Activated B cell treated with CpG ODN at 0.5 μM for 24 hours (primary cell): Measurements from ENCODE around the gene POFUT2. TPM values are rescaled to one million over a fixed set of nuclear protein-coding genes. Genes with fewer than 3 reads are reported as not detected.
"Not testable (repeated sequence)": the region's sequence is repeated elsewhere in the genome, so short reads cannot be mapped to it uniquely, and the experiment has no call there.

ENCODE experiments used
- ATAC-seq: fragments of 200-7000 bp; cut with Tn5 transposase; one replicate; pipeline ENCODE4 v1.10.0; 2021; ENCODE audit warnings: low read depth, mild to moderate bottlenecking, moderate library complexity
- CTCF ChIA-PET: fragments of 350-600 bp; sonication (Branson Sonifier 250); formaldehyde crosslinking; loops from one replicate; lab custom pipeline; 2021; ENCODE audit warnings: antibody characterized with exemption; lab: Charles Lee
- POLR2A ChIA-PET: fragments of 350-600 bp; sonication (Branson Sonifier 250); formaldehyde crosslinking; loops from one replicate; lab custom pipeline; 2021; ENCODE audit warnings: antibody characterized with exemption; lab: Charles Lee
- DNase-seq: peaks from one replicate; pipeline ENCODE4 v3.0.0; 2022
- H3K27ac Mint-ChIP-seq: one replicate; pipeline ENCODE4 v1.8.0; 2020; ENCODE audit warnings: mixed read lengths
- H3K27me3 Mint-ChIP-seq: one replicate; pipeline ENCODE4 v1.8.0; 2021; ENCODE audit warnings: mixed read lengths
- H3K36me3 Mint-ChIP-seq: one replicate; pipeline ENCODE4 v1.8.0; 2021; ENCODE audit warnings: low read depth, mixed read lengths
- H3K4me1 Mint-ChIP-seq: one replicate; pipeline ENCODE4 v1.8.0; 2021; ENCODE audit warnings: mixed read lengths
- H3K4me3 Mint-ChIP-seq: one replicate; pipeline ENCODE4 v1.8.0; 2020; ENCODE audit warnings: mild to moderate bottlenecking, mixed read lengths
- H3K9me3 Mint-ChIP-seq: one replicate; pipeline ENCODE4 v1.8.0; 2020; ENCODE audit warnings: mixed read lengths
- intact Hi-C: fragments of 100-400 bp; cut with micrococcal nuclease; formaldehyde crosslinking; loops from one replicate; pipeline ENCODE4 v1.15.1; 2024
- total RNA-seq: library from RNA; stranded (reverse); gene quantifications from 2 replicates; pipeline ENCODE4 v1.2.3, GENCODE V29; 2022
- TF ChIP-seq, protein P1 (sequence below): fragments of 200-600 bp; IDR thresholded peaks from one replicate; pipeline ENCODE4 v1.8.0; 2022; ENCODE audit warnings: antibody characterized with exemption, mild to moderate bottlenecking

POFUT2 gene
- total RNA-seq, 1 donor from 2014 or later = 21.4 TPM

DNA sequence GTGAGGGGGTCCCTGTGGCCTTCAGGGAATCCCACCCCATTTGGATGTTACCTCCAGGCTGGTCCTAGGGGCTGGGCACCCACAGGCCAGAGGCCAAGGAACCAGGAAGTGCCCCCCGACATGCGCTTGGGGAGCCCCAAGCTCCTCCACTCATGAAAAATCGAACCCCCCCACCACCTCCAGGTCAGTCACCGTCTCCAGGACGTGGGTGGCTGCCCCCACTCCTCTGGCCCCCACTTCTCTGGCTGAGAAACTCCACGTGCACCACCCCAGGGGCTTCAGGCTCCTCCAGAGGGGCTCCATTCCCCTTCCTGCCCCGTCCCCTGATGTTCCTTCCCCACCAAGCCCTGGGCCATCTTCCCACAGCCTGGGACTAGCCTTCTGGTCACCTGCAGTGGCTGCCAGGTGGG lies 30.5 kb upstream of the POFUT2 start:
- POLR2A ChIA-PET = no interaction called here
- no peaks in the 10 kb centered on the region for H3K9me3 Mint-ChIP-seq
- intact Hi-C loops = no loop called here

DNA sequence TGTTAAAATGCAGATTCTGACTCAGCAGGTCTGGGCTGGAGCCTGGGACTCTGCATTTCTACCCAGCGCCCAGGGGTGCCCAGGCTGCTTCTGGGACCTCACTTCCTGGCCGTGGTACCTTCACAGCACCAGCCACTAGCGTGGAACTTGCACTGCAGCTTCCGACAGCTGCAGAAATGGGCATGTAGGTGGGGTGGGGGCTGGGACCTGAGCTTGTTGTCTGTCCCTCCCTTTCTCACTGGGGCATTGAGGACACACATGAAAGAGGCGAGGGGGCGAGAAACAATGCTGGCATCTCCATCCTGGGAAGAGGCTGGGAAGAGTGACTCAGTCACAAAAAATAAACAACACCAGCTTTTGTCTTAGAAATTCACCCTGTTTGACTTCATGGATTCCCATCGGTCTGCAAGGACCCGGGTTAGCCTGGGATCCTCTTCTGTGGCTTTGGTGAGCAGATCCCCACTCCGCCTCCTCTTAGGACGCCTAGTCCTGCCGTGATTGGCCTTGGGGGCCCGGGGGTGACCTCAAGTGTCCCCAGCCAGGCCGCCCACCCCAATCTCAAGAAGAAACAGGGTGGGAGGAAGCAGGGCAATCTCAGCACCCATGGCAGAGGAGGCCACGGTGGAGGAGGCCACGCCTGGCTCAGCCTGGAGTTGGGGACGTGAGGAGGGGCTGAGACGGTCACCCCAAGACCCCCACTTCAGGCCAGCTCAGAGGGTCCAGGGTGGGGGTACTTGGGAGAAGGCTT lies 29.9 kb upstream of the POFUT2 start:
- CTCF ChIA-PET = no interaction called here

More for the DNA sequence above, 30.5 kb upstream of the POFUT2 start:
- CTCF ChIA-PET = no interaction called here
- Mint-ChIP-seq H3K4me1 (peaks cover 10% of the 10 kb centered on the region), H3K36me3 (no peaks in the 10 kb centered on the region), H3K4me3 (no peak overlapping the region), H3K27ac (no peak overlapping the region), H3K27me3 (peaks cover 25% of the 10 kb centered on the region)
- DNase-seq (no peak), ATAC-seq (no peak)
- TF ChIP-seq, protein P1, sequence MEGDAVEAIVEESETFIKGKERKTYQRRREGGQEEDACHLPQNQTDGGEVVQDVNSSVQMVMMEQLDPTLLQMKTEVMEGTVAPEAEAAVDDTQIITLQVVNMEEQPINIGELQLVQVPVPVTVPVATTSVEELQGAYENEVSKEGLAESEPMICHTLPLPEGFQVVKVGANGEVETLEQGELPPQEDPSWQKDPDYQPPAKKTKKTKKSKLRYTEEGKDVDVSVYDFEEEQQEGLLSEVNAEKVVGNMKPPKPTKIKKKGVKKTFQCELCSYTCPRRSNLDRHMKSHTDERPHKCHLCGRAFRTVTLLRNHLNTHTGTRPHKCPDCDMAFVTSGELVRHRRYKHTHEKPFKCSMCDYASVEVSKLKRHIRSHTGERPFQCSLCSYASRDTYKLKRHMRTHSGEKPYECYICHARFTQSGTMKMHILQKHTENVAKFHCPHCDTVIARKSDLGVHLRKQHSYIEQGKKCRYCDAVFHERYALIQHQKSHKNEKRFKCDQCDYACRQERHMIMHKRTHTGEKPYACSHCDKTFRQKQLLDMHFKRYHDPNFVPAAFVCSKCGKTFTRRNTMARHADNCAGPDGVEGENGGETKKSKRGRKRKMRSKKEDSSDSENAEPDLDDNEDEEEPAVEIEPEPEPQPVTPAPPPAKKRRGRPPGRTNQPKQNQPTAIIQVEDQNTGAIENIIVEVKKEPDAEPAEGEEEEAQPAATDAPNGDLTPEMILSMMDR = no peak

DNA sequence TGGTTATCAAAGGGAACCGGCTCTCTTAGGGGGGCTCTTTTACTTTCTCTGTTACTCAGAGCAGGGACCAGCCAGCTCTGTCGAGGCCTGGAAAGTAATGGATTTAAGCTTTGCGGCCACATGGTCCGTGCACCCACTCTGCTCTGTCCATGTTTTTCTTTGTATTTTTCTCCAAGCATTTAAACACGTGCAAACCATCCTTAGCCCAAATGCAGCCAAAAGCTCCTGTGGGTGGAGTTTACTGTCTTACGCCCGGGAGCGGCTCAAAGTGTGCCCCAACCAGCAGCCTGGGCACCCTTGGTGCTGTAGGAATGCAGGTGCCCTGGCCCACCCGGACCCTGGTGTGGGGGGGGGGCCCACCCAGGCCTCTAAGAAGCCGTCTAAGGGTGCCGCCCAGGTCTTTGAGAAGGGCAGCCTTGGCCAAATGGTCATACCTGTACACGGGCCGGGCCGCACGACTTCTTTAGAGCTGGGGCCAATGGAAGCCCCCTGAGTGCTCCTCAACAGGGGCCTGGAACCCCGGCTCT lies 29.2 kb upstream of the POFUT2 start:
- CTCF ChIA-PET = no interaction called here
- Mint-ChIP-seq H3K4me3 (no peak overlapping the region), H3K27me3 (peaks cover 22% of the 10 kb centered on the region), H3K4me1 (no peaks in the 10 kb centered on the region), H3K27ac (no peak overlapping the region), H3K36me3 (no peaks in the 10 kb centered on the region), H3K9me3 (peaks cover 4% of the 10 kb centered on the region)
- ATAC-seq = no peak
- intact Hi-C loops = no loop called here
- POLR2A ChIA-PET = no interaction called here
- no peak for DNase-seq
- TF ChIP-seq, protein P1 = no peak

More for the DNA sequence above, 29.9 kb upstream of the POFUT2 start:
- TF ChIP-seq, protein P1 = no peak
- intact Hi-C loops = no loop called here
- H3K9me3 Mint-ChIP-seq = no peaks in the 10 kb centered on the region
- ATAC-seq = no peak
- no peaks in the 10 kb centered on the region for H3K36me3 Mint-ChIP-seq
- peaks cover 6% of the 10 kb centered on the region for H3K4me1 Mint-ChIP-seq
- POLR2A ChIA-PET = no interaction called here
- peaks cover 27% of the 10 kb centered on the region for H3K27me3 Mint-ChIP-seq
- no peak for DNase-seq
- H3K27ac Mint-ChIP-seq = no peak overlapping the region
- H3K4me3 Mint-ChIP-seq = no peak overlapping the region

DNA sequence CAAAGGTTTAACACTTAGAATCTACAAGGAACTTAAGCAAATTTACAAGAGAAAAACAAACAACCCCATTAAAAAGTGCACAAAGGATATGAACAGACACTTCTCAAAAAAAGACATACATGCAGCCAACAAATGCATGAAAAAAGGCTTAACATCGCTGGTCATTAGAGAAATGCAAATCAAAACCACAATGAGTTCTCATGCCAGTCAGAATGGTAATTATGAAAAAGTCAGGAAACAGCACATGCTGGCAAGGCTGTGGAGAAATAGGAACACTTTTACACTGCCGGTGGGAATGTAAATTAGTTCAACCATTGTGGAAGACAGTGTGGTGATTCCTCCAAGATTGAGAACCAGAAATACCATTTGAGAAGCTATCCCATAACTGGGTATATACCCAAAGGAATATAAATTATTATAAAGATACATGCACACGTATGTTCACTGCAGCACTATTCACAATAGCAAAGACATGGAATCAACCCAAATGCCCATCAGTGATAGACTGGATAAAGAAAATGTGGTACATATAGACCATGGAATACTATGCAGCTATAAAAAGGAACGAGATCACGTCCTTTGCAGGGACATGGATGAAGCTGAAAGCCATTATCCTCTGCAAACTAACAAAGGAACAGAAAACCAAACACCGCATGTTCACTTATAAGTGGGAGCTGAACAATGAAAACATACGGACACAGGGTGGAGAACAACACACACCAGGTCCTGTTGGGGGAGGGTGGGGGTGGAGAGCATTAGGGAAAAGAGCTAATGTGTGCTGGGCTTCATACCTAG lies 28.2 kb upstream of the POFUT2 start:
- DNase-seq, intact Hi-C loops, H3K4me3 Mint-ChIP-seq, H3K9me3 Mint-ChIP-seq, CTCF ChIA-PET, H3K4me1 Mint-ChIP-seq, ATAC-seq, H3K27ac Mint-ChIP-seq, POLR2A ChIA-PET, H3K36me3 Mint-ChIP-seq: not testable (repeated sequence)
- peaks cover 18% of the 10 kb centered on the region for H3K27me3 Mint-ChIP-seq

DNA sequence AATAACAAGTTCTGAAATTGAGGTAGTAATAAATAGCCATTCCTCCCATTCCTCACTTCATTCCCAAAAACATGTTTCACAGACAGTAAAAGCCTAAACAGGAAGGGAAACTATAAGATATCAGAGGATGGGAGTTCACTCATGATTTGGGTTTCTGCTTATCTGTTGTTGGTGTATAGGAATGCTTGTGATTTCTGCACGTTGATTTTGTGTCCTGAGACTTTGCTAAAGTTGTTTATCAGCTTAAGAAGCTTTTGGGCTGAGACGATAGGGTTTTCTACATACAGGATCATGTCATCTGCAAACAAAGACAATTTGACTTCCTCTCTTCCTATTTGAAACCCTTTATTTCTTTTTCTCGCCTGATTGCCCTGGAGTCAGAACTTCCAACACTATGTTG lies 26.0 kb upstream of the POFUT2 start:
- Mint-ChIP-seq H3K9me3 (peaks cover 4% of the 10 kb centered on the region), H3K36me3 (no peaks in the 10 kb centered on the region), H3K4me1 (no peaks in the 10 kb centered on the region), H3K27me3 (peaks cover 10% of the 10 kb centered on the region), H3K27ac (no peak overlapping the region), H3K4me3 (no peak overlapping the region)
- intact Hi-C loops = no loop called here
- ChIA-PET POLR2A (no interaction called here), CTCF (no interaction called here)
- DNase-seq (no peak), ATAC-seq (no peak)
- TF ChIP-seq, protein P1 = no peak
